Measurements from ENCODE around the gene TDRD6.

GRCh38 chr6:46751658-46752057 lies 64.0 kb downstream of the TDRD6 start:
- TF ChIP-seq CTCF (conservative IDR thresholded peaks at IDR 0.05; ENCODE audit: low read depth, low read length) = no peak
- no peak for TF ChIP-seq EZH2 (IDR thresholded peaks at IDR 0.05; ENCODE audit: low read length, unreplicated experiment)

Measured in PC-3 (cell line).